OCI-LY1 (cell line): ENCODE measurements around the gene RANBP9.

ENCODE experiments used
- EZH2 ChIP-seq: fragments of 200-600 bp; sonication (generic), shearing (Covaris generic); IDR thresholded peaks from 2 replicates; pipeline ENCODE4 v1.8.0; 2017; ENCODE audit warnings: borderline replicate concordance, mixed run types, mild to moderate bottlenecking, antibody characterized with exemption, low read length, moderate library complexity, mixed read lengths
- TF ChIP-seq, protein P1 (sequence below): fragments of 200-600 bp; sonication (generic), shearing (Covaris generic); IDR thresholded peaks from 2 replicates; pipeline ENCODE4 v1.5.1; 2017; ENCODE audit warnings: mild to moderate bottlenecking, antibody characterized with exemption, low read length, moderate library complexity, mixed read lengths

DNA sequence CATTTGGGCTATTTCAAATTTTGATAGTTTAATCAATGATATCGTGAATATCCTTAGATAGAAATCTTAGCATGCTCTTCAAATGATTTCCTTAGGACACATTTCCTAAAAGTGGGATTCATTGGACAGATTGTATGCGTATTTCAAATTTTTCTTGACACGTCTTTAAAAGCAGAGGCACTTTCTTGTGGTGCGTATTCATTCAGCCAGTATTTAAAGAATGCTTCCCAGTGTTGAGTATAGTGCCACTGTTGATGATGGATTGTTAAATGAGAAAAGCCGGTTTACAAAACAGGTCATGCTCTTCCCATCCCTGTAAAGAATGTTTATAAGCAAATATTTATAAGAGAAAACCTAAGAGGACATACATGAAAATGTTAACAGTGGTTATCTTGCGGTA lies 111.6 kb downstream of the RANBP9 start:
- TF ChIP-seq, protein P1, sequence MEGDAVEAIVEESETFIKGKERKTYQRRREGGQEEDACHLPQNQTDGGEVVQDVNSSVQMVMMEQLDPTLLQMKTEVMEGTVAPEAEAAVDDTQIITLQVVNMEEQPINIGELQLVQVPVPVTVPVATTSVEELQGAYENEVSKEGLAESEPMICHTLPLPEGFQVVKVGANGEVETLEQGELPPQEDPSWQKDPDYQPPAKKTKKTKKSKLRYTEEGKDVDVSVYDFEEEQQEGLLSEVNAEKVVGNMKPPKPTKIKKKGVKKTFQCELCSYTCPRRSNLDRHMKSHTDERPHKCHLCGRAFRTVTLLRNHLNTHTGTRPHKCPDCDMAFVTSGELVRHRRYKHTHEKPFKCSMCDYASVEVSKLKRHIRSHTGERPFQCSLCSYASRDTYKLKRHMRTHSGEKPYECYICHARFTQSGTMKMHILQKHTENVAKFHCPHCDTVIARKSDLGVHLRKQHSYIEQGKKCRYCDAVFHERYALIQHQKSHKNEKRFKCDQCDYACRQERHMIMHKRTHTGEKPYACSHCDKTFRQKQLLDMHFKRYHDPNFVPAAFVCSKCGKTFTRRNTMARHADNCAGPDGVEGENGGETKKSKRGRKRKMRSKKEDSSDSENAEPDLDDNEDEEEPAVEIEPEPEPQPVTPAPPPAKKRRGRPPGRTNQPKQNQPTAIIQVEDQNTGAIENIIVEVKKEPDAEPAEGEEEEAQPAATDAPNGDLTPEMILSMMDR = no peak
- no peak for TF ChIP-seq EZH2
